Measurements from ENCODE around the gene SRPRA.

- TF ChIP-seq CTCF (IDR thresholded peaks at IDR 0.05; ENCODE audit: borderline replicate concordance, extremely low read depth, low read length, poor library complexity, severe bottlenecking) (no peak), EZH2 (IDR thresholded peaks at IDR 0.05; ENCODE audit: borderline replicate concordance, low read depth, low read length, severe bottlenecking) (no peak)
Observed at GRCh38 chr11:126217491-126217890, 51.2 kb downstream of the SRPRA start.

Measured in DND-41 (cell line).